Activated naive CD8-positive, alpha-beta T cell (primary cell): ENCODE data around the gene ZBTB46.
"Not testable (repeated sequence)": the region's sequence is repeated elsewhere in the genome, so short reads cannot be mapped to it uniquely, and the experiment has no call there.

Experiments
- H3K27ac Mint-ChIP-seq: one replicate; pipeline ENCODE4 v1.8.0; 2021; ENCODE audit warnings: mixed read lengths
- H3K27me3 Mint-ChIP-seq: one replicate; pipeline ENCODE4 v1.8.0; 2021; ENCODE audit warnings: mixed read lengths
- H3K36me3 Mint-ChIP-seq: one replicate; pipeline ENCODE4 v1.8.0; 2021; ENCODE audit warnings: mixed read lengths
- H3K4me1 Mint-ChIP-seq: one replicate; pipeline ENCODE4 v1.8.0; 2021; ENCODE audit warnings: low read depth, mixed read lengths
- H3K4me3 Mint-ChIP-seq: one replicate; pipeline ENCODE4 v1.8.0; 2021; ENCODE audit warnings: mild to moderate bottlenecking, mixed read lengths
- H3K9me3 Mint-ChIP-seq: one replicate; pipeline ENCODE4 v1.8.0; 2021; ENCODE audit warnings: low read depth, mixed read lengths

ZBTB46 gene

GRCh38 chr20:63861981-63862901, 31.2 kb upstream of the ZBTB46 start:
- Mint-ChIP-seq H3K36me3 (no peaks in the 10 kb centered on the region), H3K27ac (no peak overlapping the region), H3K4me1 (peaks cover 33% of the 10 kb centered on the region), H3K4me3 (no peak overlapping the region), H3K9me3 (no peaks in the 10 kb centered on the region), H3K27me3 (no peaks in the 10 kb centered on the region)

GRCh38 chr20:63861365-63861934, 30.4 kb upstream of the ZBTB46 start, which contains the start of gene ABHD16B:
ABHD16B (plus strand) TSS chr20:63861498; CDS start chr20:63861541, 43 bp downstream.
- Mint-ChIP-seq H3K27ac (no peak within 1 kb of the TSS), H3K9me3 (no peaks in the 10 kb centered on the region), H3K4me1 (peaks cover 36% of the 10 kb centered on the region)

GRCh38 chr20:63860325-63861051, 29.4 kb upstream of the ZBTB46 start:
- no peak overlapping the region for H3K27ac Mint-ChIP-seq
- no peak overlapping the region for H3K4me3 Mint-ChIP-seq
- H3K4me1 Mint-ChIP-seq, result peaks cover 30% of the 10 kb centered on the region
- no peaks in the 10 kb centered on the region for H3K36me3 Mint-ChIP-seq
- no peaks in the 10 kb centered on the region for H3K27me3 Mint-ChIP-seq
- no peaks in the 10 kb centered on the region for H3K9me3 Mint-ChIP-seq

More at GRCh38 chr20:63861365-63861934, 30.4 kb upstream of the ZBTB46 start, which contains the start of gene ABHD16B:
- Mint-ChIP-seq H3K27me3 (no peaks in the 10 kb centered on the region), H3K4me3 (no peak within 1 kb of the TSS), H3K36me3 (no peaks in the 10 kb centered on the region)

- Mint-ChIP-seq H3K27ac (peak overlapping the region; percentile 83), H3K9me3 (no peaks in the 10 kb centered on the region), H3K4me1 (peaks cover 30% of the 10 kb centered on the region), H3K27me3 (no peaks in the 10 kb centered on the region), H3K36me3 (no peaks in the 10 kb centered on the region), H3K4me3 (peak overlapping the region; percentile 66)
Measured at GRCh38 chr20:63859166-63859699, 28.2 kb upstream of the ZBTB46 start.

- Mint-ChIP-seq H3K9me3 (no peaks in the 10 kb centered on the region), H3K36me3 (no peaks in the 10 kb centered on the region), H3K27me3 (no peaks in the 10 kb centered on the region), H3K4me3 (peak overlapping the region; percentile 66), H3K4me1 (peaks cover 26% of the 10 kb centered on the region), H3K27ac (peak overlapping the region; percentile 83)
Measured at GRCh38 chr20:63858393-63859165, 27.5 kb upstream of the ZBTB46 start.

GRCh38 chr20:63857764-63858392, 26.8 kb upstream of the ZBTB46 start:
- Mint-ChIP-seq H3K4me1 (peaks cover 23% of the 10 kb centered on the region), H3K27ac (no peak overlapping the region), H3K27me3 (no peaks in the 10 kb centered on the region), H3K4me3 (peak overlapping the region; percentile 31), H3K36me3 (no peaks in the 10 kb centered on the region), H3K9me3 (no peaks in the 10 kb centered on the region)

GRCh38 chr20:63856098-63856511, 25.0 kb upstream of the ZBTB46 start:
- peaks cover 28% of the 10 kb centered on the region for H3K4me1 Mint-ChIP-seq
- no peak overlapping the region for H3K4me3 Mint-ChIP-seq
- H3K27ac Mint-ChIP-seq, result no peak overlapping the region

GRCh38 chr20:63855363-63856097, 24.5 kb upstream of the ZBTB46 start:
- Mint-ChIP-seq H3K27me3 (peaks cover 9% of the 10 kb centered on the region), H3K4me3 (no peak overlapping the region), H3K36me3 (no peaks in the 10 kb centered on the region), H3K4me1 (peaks cover 33% of the 10 kb centered on the region), H3K27ac (no peak overlapping the region), H3K9me3 (no peaks in the 10 kb centered on the region)

More at GRCh38 chr20:63856098-63856511, 25.0 kb upstream of the ZBTB46 start:
- Mint-ChIP-seq H3K27me3 (peaks cover 4% of the 10 kb centered on the region), H3K9me3 (no peaks in the 10 kb centered on the region), H3K36me3 (no peaks in the 10 kb centered on the region)

- Mint-ChIP-seq H3K9me3 (no peaks in the 10 kb centered on the region), H3K27me3 (peaks cover 9% of the 10 kb centered on the region), H3K27ac (no peak overlapping the region), H3K4me1 (peaks cover 35% of the 10 kb centered on the region), H3K4me3 (no peak overlapping the region), H3K36me3 (no peaks in the 10 kb centered on the region)
Measured at GRCh38 chr20:63854766-63855362, 23.8 kb upstream of the ZBTB46 start.

GRCh38 chr20:63854069-63854765, 23.2 kb upstream of the ZBTB46 start:
- Mint-ChIP-seq H3K36me3 (no peaks in the 10 kb centered on the region), H3K9me3 (no peaks in the 10 kb centered on the region), H3K27ac (no peak overlapping the region), H3K27me3 (peaks cover 9% of the 10 kb centered on the region), H3K4me3 (no peak overlapping the region), H3K4me1 (peaks cover 30% of the 10 kb centered on the region)

GRCh38 chr20:63853733-63854068, 22.6 kb upstream of the ZBTB46 start:
- not testable (repeated sequence) for H3K4me3 Mint-ChIP-seq, H3K36me3 Mint-ChIP-seq, H3K9me3 Mint-ChIP-seq, H3K27me3 Mint-ChIP-seq, H3K27ac Mint-ChIP-seq
- peaks cover 27% of the 10 kb centered on the region for H3K4me1 Mint-ChIP-seq

GRCh38 chr20:63851548-63851943, 20.5 kb upstream of the ZBTB46 start:
- not testable (repeated sequence) for H3K27ac Mint-ChIP-seq, H3K4me3 Mint-ChIP-seq

More at GRCh38 chr20:63851548-63851943, 20.5 kb upstream of the ZBTB46 start:
- H3K4me1 Mint-ChIP-seq, result peaks cover 15% of the 10 kb centered on the region
- not testable (repeated sequence) for H3K27me3 Mint-ChIP-seq, H3K36me3 Mint-ChIP-seq, H3K9me3 Mint-ChIP-seq
